OCI-LY7 (cell line): ENCODE results near the gene MCM7. TPM values are rescaled to one million over a fixed set of nuclear protein-coding genes. Genes with fewer than 3 reads are reported as not detected.
"Not testable (repeated sequence)": the region's sequence is repeated elsewhere in the genome, so short reads cannot be mapped to it uniquely, and the experiment has no call there.

Experiments
- BruUV-seq: library from RNA; stranded (reverse); fragments of 400-500 nt; replicated peaks from 2 replicates; lab custom pipeline; 2021; lab: Mats Ljungman, UMichigan
- CTCF ChIA-PET: fragments of 300-600 bp; sonication (Branson Sonifier 250); formaldehyde crosslinking; loops from one replicate; lab custom pipeline; 2022; ENCODE audit warnings: antibody characterized with exemption; ENCODE audit not compliant: unreplicated experiment; lab: Charles Lee
- POLR2A ChIA-PET: fragments of 300-600 bp; sonication (Branson Sonifier 250); formaldehyde crosslinking; loops from one replicate; lab custom pipeline; 2022; ENCODE audit warnings: antibody characterized with exemption; lab: Charles Lee
- DNase-seq: peaks from one replicate; pipeline ENCODE4 v3.0.0-alpha.2; 2015; ENCODE audit warnings: low spot score
- H2AFZ ChIP-seq: fragments of 200-600 bp; sonication (generic), shearing (Covaris generic); 2 replicates; pipeline ENCODE4 v1.6.1; 2014; ENCODE audit warnings: mild to moderate bottlenecking, antibody characterized with exemption, low read length, moderate library complexity
- H3K27ac ChIP-seq: fragments of 200-600 bp; sonication (generic); 2 replicates; pipeline ENCODE4 v1.5.1; 2014; ENCODE audit warnings: mixed run types, low read depth, mild to moderate bottlenecking, moderate library complexity, low read length, inconsistent platforms; ENCODE audit not compliant: poor library complexity, severe bottlenecking
- H3K36me3 ChIP-seq: fragments of 200-600 bp; sonication (generic); 2 replicates; pipeline ENCODE4 v1.6.1; 2014; ENCODE audit warnings: mild to moderate bottlenecking, antibody characterized with exemption, low read length, moderate library complexity, mixed read lengths; ENCODE audit not compliant: insufficient read depth
- H3K4me1 ChIP-seq: fragments of 200-600 bp; sonication (generic); 2 replicates; pipeline ENCODE4 v1.5.1; 2014; ENCODE audit warnings: mild to moderate bottlenecking, low read length; ENCODE audit not compliant: insufficient read depth, poor library complexity, severe bottlenecking
- H3K4me2 ChIP-seq: fragments of 200-600 bp; sonication (generic); 2 replicates; pipeline ENCODE4 v1.6.1; 2014; ENCODE audit warnings: mild to moderate bottlenecking, low read length
- H3K4me3 ChIP-seq: fragments of 200-600 bp; sonication (generic); 2 replicates; pipeline ENCODE4 v1.5.1; 2014; ENCODE audit warnings: mild to moderate bottlenecking, low read depth, low read length; ENCODE audit not compliant: poor library complexity, severe bottlenecking
- H3K79me2 ChIP-seq: fragments of 200-600 bp; sonication (generic); 2 replicates; pipeline ENCODE4 v1.6.1; 2016; ENCODE audit warnings: low read depth, mild to moderate bottlenecking, low read length, moderate library complexity, mixed read lengths; ENCODE audit not compliant: insufficient read depth
- H3K9me2 ChIP-seq: fragments of 200-600 bp; sonication (generic); 2 replicates; pipeline ENCODE4 v1.6.1; 2016; ENCODE audit warnings: mild to moderate bottlenecking, low read length, mixed read lengths; ENCODE audit not compliant: insufficient read depth
- H3K9me3 ChIP-seq: fragments of 200-600 bp; sonication (generic); 2 replicates; pipeline ENCODE4 v1.6.1; 2014; ENCODE audit warnings: mild to moderate bottlenecking, mixed run types, low read length, mixed read lengths
- H4K20me1 ChIP-seq: fragments of 200-600 bp; sonication (generic); 2 replicates; pipeline ENCODE4 v1.6.1; 2014; ENCODE audit warnings: mild to moderate bottlenecking, antibody characterized with exemption, low read length, moderate library complexity, mixed read lengths; ENCODE audit not compliant: insufficient read depth
- EZH2phosphoT487 ChIP-seq: fragments of 200-600 bp; sonication (generic); IDR thresholded peaks from 2 replicates; pipeline ENCODE4 v1.6.1; 2018; ENCODE audit warnings: low read depth, borderline replicate concordance, mild to moderate bottlenecking, mixed run types, antibody characterized with exemption, low read length, moderate library complexity, mixed read lengths
- intact Hi-C: fragments of 100-400 bp; cut with micrococcal nuclease; formaldehyde crosslinking; loops from one replicate; pipeline ENCODE4 v1.10.0; 2022; ENCODE audit not compliant: unreplicated experiment
- total RNA-seq, 2 experiments: library from RNA; depleted of rRNA in 1 of 2; stranded (reverse); fragments of >200 nt in 1 of 2; shearing (Covaris generic) in 1 of 2; gene quantifications; 2 replicates each; pipeline ENCODE4 v1.2.3, GENCODE V29; 2014 to 2022
- TF ChIP-seq, protein P1 (sequence below): fragments of 200-600 bp; sonication (generic); conservative IDR thresholded peaks from 2 replicates; pipeline ENCODE4 v1.5.1; 2014; ENCODE audit warnings: mild to moderate bottlenecking, antibody characterized with exemption, low read length, moderate library complexity, mixed read lengths

Gene MCM7
- total RNA-seq, 2 experiments from 2014 or later, result 423 to 424 TPM

DNA sequence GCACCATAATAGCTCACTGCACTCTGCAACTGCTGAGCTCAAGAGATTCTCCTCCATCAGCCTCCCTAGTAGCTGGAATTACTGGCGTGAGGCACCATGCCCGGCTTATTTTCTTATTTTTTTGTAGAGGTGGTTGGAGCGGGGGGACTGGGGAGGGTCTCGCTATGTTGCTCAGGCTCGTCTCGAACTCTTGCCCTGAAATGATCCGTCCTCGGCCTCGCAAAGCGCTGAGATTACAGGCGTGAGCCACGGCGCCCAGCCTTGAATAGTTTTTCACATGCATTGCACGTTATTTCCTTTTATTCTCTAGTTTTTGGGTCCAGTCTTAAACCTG lies 47.0 kb upstream of the MCM7 start:
- no peaks in the 10 kb centered on the region for H3K9me3 ChIP-seq
- no peaks in the 10 kb centered on the region for H3K9me2 ChIP-seq
- no peak for DNase-seq
- CTCF ChIA-PET, result interaction anchor here (1.0 kb wide), 2 partner anchors 10 to 15 kb away, joined by 3 read pairs; no protein-coding TSS in a partner anchor
- POLR2A ChIA-PET, result interaction anchor here (0.5 to 3.4 kb wide), 14 partner anchors 9 to 333 kb away, joined by 3 to 34 read pairs (median 6); partner anchors contain the start of genes GPC2, STAG3 and TRAPPC14
- intact Hi-C loops, result loop anchor here (5.0 kb wide), 1 partner anchor 74 kb away; no protein-coding TSS in a partner anchor
- H3K4me3 ChIP-seq, result peak overlapping the region; percentile 63
- TF ChIP-seq, protein P1, sequence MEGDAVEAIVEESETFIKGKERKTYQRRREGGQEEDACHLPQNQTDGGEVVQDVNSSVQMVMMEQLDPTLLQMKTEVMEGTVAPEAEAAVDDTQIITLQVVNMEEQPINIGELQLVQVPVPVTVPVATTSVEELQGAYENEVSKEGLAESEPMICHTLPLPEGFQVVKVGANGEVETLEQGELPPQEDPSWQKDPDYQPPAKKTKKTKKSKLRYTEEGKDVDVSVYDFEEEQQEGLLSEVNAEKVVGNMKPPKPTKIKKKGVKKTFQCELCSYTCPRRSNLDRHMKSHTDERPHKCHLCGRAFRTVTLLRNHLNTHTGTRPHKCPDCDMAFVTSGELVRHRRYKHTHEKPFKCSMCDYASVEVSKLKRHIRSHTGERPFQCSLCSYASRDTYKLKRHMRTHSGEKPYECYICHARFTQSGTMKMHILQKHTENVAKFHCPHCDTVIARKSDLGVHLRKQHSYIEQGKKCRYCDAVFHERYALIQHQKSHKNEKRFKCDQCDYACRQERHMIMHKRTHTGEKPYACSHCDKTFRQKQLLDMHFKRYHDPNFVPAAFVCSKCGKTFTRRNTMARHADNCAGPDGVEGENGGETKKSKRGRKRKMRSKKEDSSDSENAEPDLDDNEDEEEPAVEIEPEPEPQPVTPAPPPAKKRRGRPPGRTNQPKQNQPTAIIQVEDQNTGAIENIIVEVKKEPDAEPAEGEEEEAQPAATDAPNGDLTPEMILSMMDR, result no peak
- no peak for TF ChIP-seq EZH2phosphoT487
- peak overlapping the region; percentile 65 for H3K27ac ChIP-seq
- peaks cover 19% of the 10 kb centered on the region; the same call in 1 of the 2 replicates for H3K36me3 ChIP-seq
- no peaks in the 10 kb centered on the region for H4K20me1 ChIP-seq
- peak overlapping the region; percentile 88 for H3K4me2 ChIP-seq
- BruUV-seq, result TSS peak; percentile 82
- peaks cover 37% of the 10 kb centered on the region for H3K79me2 ChIP-seq
- H2AFZ ChIP-seq, result peak overlapping the region; percentile 62
- peaks cover 36% of the 10 kb centered on the region for H3K4me1 ChIP-seq

DNA sequence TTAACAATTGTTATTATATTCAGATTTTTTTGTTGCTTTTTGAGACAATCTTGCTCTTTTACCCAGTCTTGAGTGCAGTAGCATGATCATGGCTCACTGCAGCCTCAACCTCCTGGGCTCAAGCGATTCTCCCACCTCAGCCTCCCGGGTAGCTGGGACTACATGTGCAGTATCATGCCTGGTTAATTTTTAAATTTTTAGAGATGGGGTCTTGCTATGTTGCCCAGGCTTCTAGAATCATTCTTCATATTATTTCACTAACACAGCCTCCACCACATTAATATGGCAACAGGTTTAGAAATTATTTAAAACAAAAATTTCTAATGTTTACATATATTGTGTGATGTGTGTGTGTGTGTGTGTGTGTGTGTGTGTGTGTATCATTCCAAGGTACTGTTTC lies 46.1 kb upstream of the MCM7 start:
- intact Hi-C loops, result loop anchor here (5.0 kb wide), 1 partner anchor 75 kb away; no protein-coding TSS in a partner anchor
- Histone ChIP-seq H3K36me3 (peaks cover 9% of the 10 kb centered on the region; the same call in 1 of the 2 replicates), H3K27ac (no peak overlapping the region), H2AFZ (no peak overlapping the region), H4K20me1 (no peaks in the 10 kb centered on the region), H3K9me3 (no peaks in the 10 kb centered on the region), H3K4me2 (no peak overlapping the region), H3K9me2 (no peaks in the 10 kb centered on the region), H3K4me3 (no peak overlapping the region), H3K4me1 (peaks cover 32% of the 10 kb centered on the region), H3K79me2 (peaks cover 28% of the 10 kb centered on the region)
- CTCF ChIA-PET, result no interaction called here
- DNase-seq, result no peak
- BruUV-seq, result no TSS peak
- no peak for TF ChIP-seq EZH2phosphoT487
- TF ChIP-seq, protein P1, result no peak
- POLR2A ChIA-PET, result interaction anchor here (1.0 to 3.4 kb wide), 2 partner anchors 9 to 42 kb away, joined by 4 to 34 read pairs; no protein-coding TSS in a partner anchor

DNA sequence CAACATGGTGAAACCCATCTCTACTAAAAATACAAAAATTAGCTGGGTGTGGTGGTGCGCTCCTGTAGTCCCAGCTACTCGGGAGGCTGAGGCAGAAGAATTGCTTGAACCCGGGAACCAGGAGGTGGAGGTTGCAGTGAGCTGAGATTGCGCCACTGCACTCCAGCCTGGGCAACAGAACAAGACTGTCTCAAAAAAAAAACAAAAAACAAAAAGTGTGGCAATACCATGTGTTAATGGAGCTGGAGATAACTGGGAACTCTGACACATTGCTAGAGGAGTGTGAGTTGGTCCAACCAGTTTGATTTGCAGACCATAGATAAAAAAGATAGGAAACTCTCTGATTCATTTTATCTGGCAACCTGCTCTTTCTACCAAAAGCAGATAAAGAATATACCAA lies 45.2 kb upstream of the MCM7 start:
- H4K20me1 ChIP-seq, CTCF ChIA-PET, H3K9me3 ChIP-seq, H3K36me3 ChIP-seq, H3K9me2 ChIP-seq, BruUV-seq, H3K27ac ChIP-seq, H2AFZ ChIP-seq, H3K4me2 ChIP-seq, DNase-seq, H3K4me3 ChIP-seq: not testable (repeated sequence)
- Histone ChIP-seq H3K4me1 (peaks cover 34% of the 10 kb centered on the region), H3K79me2 (peaks cover 20% of the 10 kb centered on the region)
- intact Hi-C loops, result loop anchor here (5.0 kb wide), 1 partner anchor 76 kb away; no protein-coding TSS in a partner anchor
- POLR2A ChIA-PET, result interaction anchor here (0.6 to 3.4 kb wide), 2 partner anchors 8 to 22 kb away, joined by 4 to 34 read pairs; partner anchors contain the start of gene GAL3ST4
